AG09309 (cell line): ENCODE data around the gene ZNF584.
A peak's percentile ranks its signal among the peaks of the same experiment; 100 is the strongest.

Source experiments
- DNase-seq: peaks from one replicate; pipeline ENCODE4 v3.0.0-alpha.2; 2010; ENCODE audit warnings: low read depth
- H3K4me3 ChIP-seq: 2 replicates; pipeline ENCODE4 v1.5.1; 2011; ENCODE audit warnings: mild to moderate bottlenecking, low read depth, low read length, moderate library complexity; ENCODE audit not compliant: control insufficient read depth
- TF ChIP-seq, protein P1 (sequence below): IDR thresholded peaks from 2 replicates; pipeline ENCODE4 v1.5.1; 2011; ENCODE audit warnings: mild to moderate bottlenecking, low read depth, low read length, inconsistent platforms; ENCODE audit not compliant: insufficient read depth, control insufficient read depth; ENCODE audit errors: missing control alignments

ZNF584 gene

DNA sequence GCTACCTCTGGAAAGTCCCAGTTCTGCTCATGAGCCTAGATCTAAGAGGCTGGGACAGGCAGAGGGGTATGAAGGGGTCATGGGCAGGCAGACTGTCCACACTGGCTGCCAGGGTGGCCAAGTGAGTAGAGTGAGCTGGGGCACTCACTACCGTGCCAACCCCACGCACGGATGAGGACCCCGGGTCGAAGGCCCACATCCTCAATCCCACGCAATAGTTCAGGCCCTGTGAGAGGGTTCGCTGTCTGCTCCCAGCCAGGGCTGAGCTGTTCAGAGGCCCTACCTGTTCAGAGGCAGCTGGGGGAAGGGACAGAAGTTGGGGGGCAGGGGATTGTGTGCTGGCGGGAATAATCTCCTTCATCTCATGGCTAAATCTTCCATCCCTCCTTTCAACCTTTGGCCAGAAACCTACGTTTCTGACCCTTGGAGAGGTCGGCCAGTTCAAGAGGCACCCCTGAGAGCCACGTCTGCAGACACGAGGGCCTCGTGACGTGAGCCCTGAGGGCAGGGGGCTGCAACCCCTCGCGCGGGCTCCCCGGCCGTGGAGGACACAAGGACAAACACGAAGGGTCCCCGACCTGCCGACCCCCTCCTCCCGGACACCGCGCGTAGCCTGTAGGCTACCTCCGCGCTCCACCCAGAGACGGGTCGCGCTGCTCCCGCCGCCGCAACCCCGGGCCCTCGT lies 22.4 kb upstream of the ZNF584 start:
- H3K4me3 ChIP-seq: peak overlapping the region; percentile 89
- DNase-seq: no peak
- TF ChIP-seq, protein P1, sequence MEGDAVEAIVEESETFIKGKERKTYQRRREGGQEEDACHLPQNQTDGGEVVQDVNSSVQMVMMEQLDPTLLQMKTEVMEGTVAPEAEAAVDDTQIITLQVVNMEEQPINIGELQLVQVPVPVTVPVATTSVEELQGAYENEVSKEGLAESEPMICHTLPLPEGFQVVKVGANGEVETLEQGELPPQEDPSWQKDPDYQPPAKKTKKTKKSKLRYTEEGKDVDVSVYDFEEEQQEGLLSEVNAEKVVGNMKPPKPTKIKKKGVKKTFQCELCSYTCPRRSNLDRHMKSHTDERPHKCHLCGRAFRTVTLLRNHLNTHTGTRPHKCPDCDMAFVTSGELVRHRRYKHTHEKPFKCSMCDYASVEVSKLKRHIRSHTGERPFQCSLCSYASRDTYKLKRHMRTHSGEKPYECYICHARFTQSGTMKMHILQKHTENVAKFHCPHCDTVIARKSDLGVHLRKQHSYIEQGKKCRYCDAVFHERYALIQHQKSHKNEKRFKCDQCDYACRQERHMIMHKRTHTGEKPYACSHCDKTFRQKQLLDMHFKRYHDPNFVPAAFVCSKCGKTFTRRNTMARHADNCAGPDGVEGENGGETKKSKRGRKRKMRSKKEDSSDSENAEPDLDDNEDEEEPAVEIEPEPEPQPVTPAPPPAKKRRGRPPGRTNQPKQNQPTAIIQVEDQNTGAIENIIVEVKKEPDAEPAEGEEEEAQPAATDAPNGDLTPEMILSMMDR: no peak

DNA sequence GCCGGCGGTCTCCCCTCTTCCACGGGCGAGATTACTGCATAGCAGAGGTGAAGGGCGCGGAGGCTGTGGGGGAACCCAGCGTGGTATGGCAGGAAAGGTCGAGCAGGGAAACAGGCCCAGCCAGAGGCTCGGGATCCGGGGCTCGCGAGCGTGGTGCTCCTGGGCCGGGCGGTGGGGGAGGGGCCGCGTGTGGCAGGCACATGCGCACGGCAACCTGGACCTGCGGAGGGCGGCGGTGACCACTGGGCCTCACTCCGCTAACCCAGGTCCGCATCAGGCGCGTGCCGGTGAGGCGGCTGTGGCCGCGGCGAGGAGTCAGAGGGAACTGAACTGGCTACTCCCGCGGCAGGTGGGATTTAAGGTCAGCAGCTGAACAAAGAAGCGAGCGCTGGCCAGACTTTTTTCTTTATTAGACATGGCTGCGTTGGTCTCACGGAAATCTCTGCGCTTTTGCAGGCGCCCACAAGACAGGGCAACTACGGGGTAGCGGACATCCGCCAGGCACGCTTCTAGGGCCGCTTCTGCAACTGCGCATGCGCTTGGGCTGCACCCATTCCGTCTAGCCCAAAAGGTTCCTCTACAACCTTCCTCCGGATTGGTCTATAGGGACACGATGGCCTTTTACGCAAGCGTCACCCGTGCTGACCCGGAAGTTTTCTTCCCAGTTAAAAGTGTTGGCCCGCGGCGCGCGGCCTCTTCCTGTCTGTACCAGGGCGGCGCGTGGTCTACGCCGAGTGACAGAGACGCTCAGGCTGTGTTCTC lies 21.7 kb upstream of the ZNF584 start, which contains the start of gene RPS5:
Gene RPS5 (plus strand): TSS at position 694 of the 762 bp plus-strand sequence. CDS start 869 bp downstream, outside the sequence.
- TF ChIP-seq, protein P1: no peak
- H3K4me3 ChIP-seq: peak within 1 kb of the TSS; percentile 89
- DNase-seq: peak; percentile 98

DNA sequence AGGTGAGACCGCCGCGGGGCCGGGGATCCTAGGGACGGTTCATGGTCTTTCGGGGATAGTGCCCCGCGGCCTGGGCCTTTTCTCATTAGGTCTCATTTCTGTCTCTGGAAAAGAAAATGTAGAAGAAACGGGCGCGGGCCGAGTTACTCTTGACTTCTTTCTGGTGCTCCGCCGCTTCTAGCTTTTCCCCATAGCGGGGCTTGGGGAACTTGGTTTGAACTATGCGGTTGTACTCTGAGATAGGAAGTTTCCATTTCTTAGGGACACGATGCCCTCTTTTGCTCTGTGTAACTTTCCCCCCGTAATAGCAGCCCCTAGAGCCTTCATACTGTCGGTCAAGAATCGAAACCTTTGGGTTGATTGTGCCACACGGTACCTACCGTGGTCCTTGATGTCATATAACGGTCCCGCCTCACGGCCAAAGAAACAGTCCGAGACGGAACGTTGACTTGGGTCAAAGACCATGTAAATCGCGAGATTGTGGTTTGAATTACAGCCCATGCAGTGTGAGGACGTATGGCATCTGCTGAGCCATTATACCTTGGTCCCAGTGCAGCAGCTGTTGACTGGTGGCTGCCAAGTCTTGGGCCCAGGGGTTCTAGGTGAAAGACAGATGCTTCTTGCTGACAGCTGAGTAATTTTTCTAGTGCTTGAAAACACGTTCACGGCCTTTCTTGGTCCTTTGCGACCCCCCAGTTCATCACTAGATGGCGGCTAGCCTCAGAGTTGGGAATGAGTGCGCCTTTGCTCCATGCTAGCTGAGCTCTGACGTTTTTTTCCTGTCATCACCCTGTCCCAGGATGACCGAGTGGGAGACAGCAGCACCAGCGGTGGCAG lies 20.9 kb upstream of the ZNF584 start:
- TF ChIP-seq, protein P1: peak; percentile 9
- DNase-seq: no peak
- H3K4me3 ChIP-seq: peak overlapping the region; percentile 89

DNA sequence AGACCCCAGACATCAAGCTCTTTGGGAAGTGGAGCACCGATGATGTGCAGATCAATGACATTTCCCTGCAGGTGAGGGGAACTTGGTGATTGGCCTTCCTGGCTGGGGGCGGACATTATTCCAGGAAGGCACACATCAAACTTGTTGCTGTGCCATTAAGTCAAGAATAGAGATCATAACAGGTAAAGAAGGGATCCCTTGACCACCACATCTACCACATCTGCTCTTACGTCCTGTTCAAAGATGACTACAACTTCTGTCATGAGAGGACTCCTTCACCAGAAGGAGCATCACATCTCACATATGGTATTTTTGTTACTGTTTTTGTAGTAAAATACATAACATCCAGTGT lies 20.3 kb upstream of the ZNF584 start:
- no peak for DNase-seq

DNA sequence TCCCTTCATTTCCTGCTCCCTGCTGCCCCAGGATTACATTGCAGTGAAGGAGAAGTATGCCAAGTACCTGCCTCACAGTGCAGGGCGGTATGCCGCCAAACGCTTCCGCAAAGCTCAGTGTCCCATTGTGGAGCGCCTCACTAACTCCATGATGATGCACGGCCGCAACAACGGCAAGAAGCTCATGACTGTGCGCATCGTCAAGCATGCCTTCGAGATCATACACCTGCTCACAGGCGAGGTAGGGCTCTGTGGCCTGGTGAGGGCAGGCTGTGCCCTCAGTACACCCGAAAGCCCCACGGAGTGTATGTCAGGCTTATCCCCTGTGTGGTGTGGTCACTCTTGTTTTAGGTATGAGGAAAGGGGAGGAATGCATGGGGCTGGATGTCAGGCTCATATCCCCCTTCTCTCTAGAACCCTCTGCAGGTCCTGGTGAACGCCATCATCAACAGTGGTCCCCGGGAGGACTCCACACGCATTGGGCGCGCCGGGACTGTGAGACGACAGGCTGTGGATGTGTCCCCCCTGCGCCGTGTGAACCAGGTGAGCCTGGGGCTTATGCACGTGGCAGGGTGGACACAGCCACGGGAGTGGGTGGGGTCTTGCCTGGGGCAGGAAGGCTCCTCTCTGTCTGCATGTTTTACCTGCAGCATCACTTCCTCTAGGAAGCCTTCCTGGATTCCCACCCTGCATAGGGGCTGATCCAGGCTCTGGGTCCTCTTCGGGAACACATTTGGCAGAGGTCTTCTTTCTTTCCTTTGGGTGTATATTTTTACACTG lies 15.3 kb upstream of the ZNF584 start:
- H3K4me3 ChIP-seq: no peak overlapping the region
- TF ChIP-seq, protein P1: no peak
- DNase-seq: no peak

More for the DNA sequence above, 20.3 kb upstream of the ZNF584 start:
- TF ChIP-seq, protein P1: no peak
- H3K4me3 ChIP-seq: peak overlapping the region; percentile 89

GRCh38 chr19:58393725-58394033 lies 14.8 kb upstream of the ZNF584 start:
- H3K4me3 ChIP-seq: no peak overlapping the region
- no peak for DNase-seq
- TF ChIP-seq, protein P1: no peak
